Measurements from ENCODE around the gene KIAA0586. TPM values are rescaled to one million over a fixed set of nuclear protein-coding genes. Genes with fewer than 3 reads are reported as not detected.

Gene KIAA0586
- total RNA-seq, 1 experiment from 2014 or later = 20.9 TPM

DNA sequence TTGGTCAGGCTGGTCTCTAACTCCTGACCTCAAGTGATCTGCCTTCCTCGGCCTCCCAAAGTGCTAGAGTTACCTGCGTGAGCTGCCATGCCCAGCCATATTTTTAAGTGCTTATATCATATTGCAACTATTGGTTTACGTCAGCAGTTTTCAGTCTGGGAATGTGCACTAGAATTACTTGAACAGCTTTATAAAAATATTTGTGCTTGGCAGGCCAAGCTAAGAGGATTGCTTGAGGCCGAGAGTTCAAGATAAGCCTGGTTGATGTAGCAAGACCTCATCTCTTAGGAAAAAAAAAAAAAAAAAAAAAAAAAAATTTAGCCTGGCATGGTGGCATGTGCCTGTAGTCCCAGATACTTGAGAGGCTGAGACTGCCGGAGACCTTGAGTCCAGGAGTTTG is 17.1 kb downstream of the KIAA0586 start:
- whole genome bisulfite sequencing (ENCODE audit: extremely low coverage, insufficient read length, low lambda C conversion rate) = no CpG with 5 or more reads among the region's 5 CpGs
- Mint-ChIP-seq H3K36me3 (ENCODE audit: insufficient read depth in 1 of 3, low read depth in 3 of 3) (peaks cover 3 to 24% (median 20%) of the 10 kb centered on the region in 3 experiments; a peak in 6 of 7 replicates), H3K4me3 (no peak overlapping the region), H3K4me1 (no peaks in the 10 kb centered on the region), H3K9me3 (no peaks in the 10 kb centered on the region), H3K27me3 (ENCODE audit: low read depth) (no peaks in the 10 kb centered on the region), H3K27ac (no peak overlapping the region)
- Histone ChIP-seq H2BK120ac (ENCODE audit: low read depth, low read length, poor library complexity, severe bottlenecking) (no peak overlapping the region), H4K91ac (ENCODE audit: insufficient read length, low read depth, low read length) (no peak overlapping the region), H3K4me2 (ENCODE audit: insufficient read depth, insufficient read length, low read length) (no peak overlapping the region), H4K5ac (ENCODE audit: insufficient read length, low read depth, low read length) (no peak overlapping the region), H3K23me2 (ENCODE audit: insufficient read length, low read depth, low read length, poor library complexity, severe bottlenecking) (no peaks in the 10 kb centered on the region), H3K18ac (ENCODE audit: insufficient read length, low read depth, low read length) (no peak overlapping the region), H3K9ac (ENCODE audit: extremely low read depth, insufficient read length, low read length) (no peak overlapping the region), H3K79me1 (ENCODE audit: insufficient read depth, low read depth, low read length, poor library complexity, severe bottlenecking) (no peaks in the 10 kb centered on the region), H3K79me2 (ENCODE audit: insufficient read depth, low read length) (no peaks in the 10 kb centered on the region), H3K27ac (ENCODE audit: insufficient read length, low read depth, low read length) (no peak overlapping the region), H3K56ac (ENCODE audit: insufficient read length, low read depth, low read length) (no peak overlapping the region), H3K27me3 (ENCODE audit: insufficient read depth, low read length) (no peaks in the 10 kb centered on the region), H3K9me3 (ENCODE audit: control insufficient read depth, low read depth, low read length) (no peaks in the 10 kb centered on the region), H3K23ac (ENCODE audit: insufficient read length, low read depth, low read length) (no peak overlapping the region), H2BK12ac (ENCODE audit: insufficient read length, low read depth, low read length) (no peak overlapping the region), H3K4me1 (ENCODE audit: insufficient read depth, low read length) (no peaks in the 10 kb centered on the region), H4K8ac (replicated peaks; ENCODE audit: insufficient read length, low read depth, low read length) (no peak overlapping the region), H2BK15ac (ENCODE audit: low read depth, low read length) (no peak overlapping the region), H3T11ph (ENCODE audit: low read length) (no peak overlapping the region), H2BK20ac (ENCODE audit: low read depth, low read length, poor library complexity, severe bottlenecking) (no peak overlapping the region), H4K20me1 (ENCODE audit: control insufficient read depth, insufficient read depth, insufficient read length) (no peaks in the 10 kb centered on the region), H2AK5ac (ENCODE audit: insufficient read length, low read length) (no peak overlapping the region), H2AFZ (ENCODE audit: low read length) (no peak overlapping the region), H3K4ac (ENCODE audit: low read depth, low read length) (no peak overlapping the region), H3K14ac (ENCODE audit: insufficient read depth, low read length) (no peak overlapping the region), H2BK5ac (ENCODE audit: insufficient read length, low read length) (no peak overlapping the region)
- DNase-seq = no peak
- TF ChIP-seq, protein P1, sequence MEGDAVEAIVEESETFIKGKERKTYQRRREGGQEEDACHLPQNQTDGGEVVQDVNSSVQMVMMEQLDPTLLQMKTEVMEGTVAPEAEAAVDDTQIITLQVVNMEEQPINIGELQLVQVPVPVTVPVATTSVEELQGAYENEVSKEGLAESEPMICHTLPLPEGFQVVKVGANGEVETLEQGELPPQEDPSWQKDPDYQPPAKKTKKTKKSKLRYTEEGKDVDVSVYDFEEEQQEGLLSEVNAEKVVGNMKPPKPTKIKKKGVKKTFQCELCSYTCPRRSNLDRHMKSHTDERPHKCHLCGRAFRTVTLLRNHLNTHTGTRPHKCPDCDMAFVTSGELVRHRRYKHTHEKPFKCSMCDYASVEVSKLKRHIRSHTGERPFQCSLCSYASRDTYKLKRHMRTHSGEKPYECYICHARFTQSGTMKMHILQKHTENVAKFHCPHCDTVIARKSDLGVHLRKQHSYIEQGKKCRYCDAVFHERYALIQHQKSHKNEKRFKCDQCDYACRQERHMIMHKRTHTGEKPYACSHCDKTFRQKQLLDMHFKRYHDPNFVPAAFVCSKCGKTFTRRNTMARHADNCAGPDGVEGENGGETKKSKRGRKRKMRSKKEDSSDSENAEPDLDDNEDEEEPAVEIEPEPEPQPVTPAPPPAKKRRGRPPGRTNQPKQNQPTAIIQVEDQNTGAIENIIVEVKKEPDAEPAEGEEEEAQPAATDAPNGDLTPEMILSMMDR (conservative IDR thresholded peaks at IDR 0.05) = no peak
